ENCODE measurements around the gene UNC119. TPM values are rescaled to one million over a fixed set of nuclear protein-coding genes. Genes with fewer than 3 reads are reported as not detected.

Gene UNC119
- polyA plus RNA-seq, 3 donors = 77.5 to 189 (median 80.2) TPM

DNA sequence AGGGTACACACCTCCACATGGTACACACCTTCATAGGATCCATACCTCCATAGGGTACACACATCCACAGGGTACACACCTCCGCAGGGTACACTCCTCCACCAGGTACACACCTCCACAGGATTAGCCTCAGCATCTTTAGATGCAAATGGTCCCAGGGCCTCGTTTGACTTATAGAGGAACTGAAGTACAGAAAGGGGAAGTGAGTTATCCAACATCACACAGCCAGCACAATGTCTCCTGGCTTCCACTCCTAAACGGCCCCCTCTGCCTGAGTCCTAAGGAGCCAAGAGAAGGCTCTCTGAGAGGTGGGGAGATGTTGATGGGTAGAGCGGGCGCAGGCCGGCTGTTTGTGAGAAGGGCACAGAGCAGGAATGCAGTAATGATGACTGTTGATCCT is 34.3 kb downstream of the UNC119 start:
- no peak overlapping the region for H3K9ac ChIP-seq (ENCODE audit: insufficient read depth, low read length, poor library complexity, severe bottlenecking)
- Mint-ChIP-seq H3K4me3 (no peak overlapping the region), H3K36me3 (no peaks in the 10 kb centered on the region), H3K4me1 (peaks cover 9% of the 10 kb centered on the region), H3K9me3 (peaks cover 0 to 9% (median 3%) of the 10 kb centered on the region in 7 donors), H3K27ac (no peak overlapping the region), H3K27me3 (ENCODE audit: low read depth in 3 of 3) (peaks cover 0 to 8% (median 6%) of the 10 kb centered on the region in 3 donors)
- WGBS (ENCODE audit: insufficient coverage) = no CpG with 5 or more reads among the region's 6 CpGs
- no peaks in the 10 kb centered on the region for H3K36me3 ChIP-seq (replicated peaks in 1 of 2; ENCODE audit: control insufficient read depth in 1 of 2, insufficient read depth in 2 of 2, low read length in 2 of 2)
- no peaks in the 10 kb centered on the region for H4K20me1 ChIP-seq (ENCODE audit: insufficient read depth, low read length)
- H3K79me2 ChIP-seq (ENCODE audit: insufficient read depth, low read length) = no peaks in the 10 kb centered on the region
- H3K9me3 ChIP-seq (replicated peaks in 1 of 2; ENCODE audit: control insufficient read depth in 1 of 2, insufficient read depth in 1 of 2, low read length in 2 of 2) = no peaks in the 10 kb centered on the region
- peak; percentile 50 to 59 (median 58) for DNase-seq
- TF ChIP-seq, protein P1, sequence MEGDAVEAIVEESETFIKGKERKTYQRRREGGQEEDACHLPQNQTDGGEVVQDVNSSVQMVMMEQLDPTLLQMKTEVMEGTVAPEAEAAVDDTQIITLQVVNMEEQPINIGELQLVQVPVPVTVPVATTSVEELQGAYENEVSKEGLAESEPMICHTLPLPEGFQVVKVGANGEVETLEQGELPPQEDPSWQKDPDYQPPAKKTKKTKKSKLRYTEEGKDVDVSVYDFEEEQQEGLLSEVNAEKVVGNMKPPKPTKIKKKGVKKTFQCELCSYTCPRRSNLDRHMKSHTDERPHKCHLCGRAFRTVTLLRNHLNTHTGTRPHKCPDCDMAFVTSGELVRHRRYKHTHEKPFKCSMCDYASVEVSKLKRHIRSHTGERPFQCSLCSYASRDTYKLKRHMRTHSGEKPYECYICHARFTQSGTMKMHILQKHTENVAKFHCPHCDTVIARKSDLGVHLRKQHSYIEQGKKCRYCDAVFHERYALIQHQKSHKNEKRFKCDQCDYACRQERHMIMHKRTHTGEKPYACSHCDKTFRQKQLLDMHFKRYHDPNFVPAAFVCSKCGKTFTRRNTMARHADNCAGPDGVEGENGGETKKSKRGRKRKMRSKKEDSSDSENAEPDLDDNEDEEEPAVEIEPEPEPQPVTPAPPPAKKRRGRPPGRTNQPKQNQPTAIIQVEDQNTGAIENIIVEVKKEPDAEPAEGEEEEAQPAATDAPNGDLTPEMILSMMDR (IDR thresholded peaks at IDR 0.05) = no peak
- no peak overlapping the region for H3K27ac ChIP-seq (ENCODE audit: low read depth in 1 of 2, low read length in 2 of 2)
- H3K27me3 ChIP-seq (ENCODE audit: control insufficient read depth in 2 of 2, insufficient read depth in 2 of 2, low read length in 2 of 2) = no peaks in the 10 kb centered on the region
- H3K4me1 ChIP-seq (ENCODE audit: control insufficient read depth in 1 of 2, insufficient read depth in 2 of 2, low read length in 2 of 2) = peaks cover 0 to 5% of the 10 kb centered on the region in 2 donors
- H3K4me3 ChIP-seq (replicated peaks in 1 of 3; ENCODE audit: low read depth in 2 of 3, low read length in 3 of 3) = no peak overlapping the region
- no peak overlapping the region for H2AFZ ChIP-seq (ENCODE audit: insufficient read depth, low read depth, low read length, poor library complexity, severe bottlenecking)
- no peak overlapping the region for H3K4me2 ChIP-seq (replicated peaks; ENCODE audit: extremely low read depth, low read length, poor library complexity, severe bottlenecking)
- intact Hi-C loops (cut with micrococcal nuclease) = no loop called here

DNA sequence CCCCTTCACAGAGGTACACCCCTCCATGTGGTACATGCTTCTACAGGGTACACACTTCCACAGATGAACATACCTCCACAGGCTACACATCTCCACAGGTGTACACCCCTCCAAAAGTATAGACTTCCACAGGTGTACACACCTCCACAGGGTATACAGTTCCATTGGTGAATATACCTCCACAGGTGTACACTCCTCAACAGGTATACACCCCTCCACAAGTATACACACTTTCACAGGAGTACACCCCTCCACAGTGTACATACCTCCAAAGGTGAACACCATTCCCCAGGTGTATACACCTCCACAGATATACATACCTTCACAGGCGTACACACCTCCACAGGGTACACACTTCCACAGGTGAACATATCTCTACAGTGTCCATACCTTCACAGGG is 36.9 kb downstream of the UNC119 start:
- H3K4me2 ChIP-seq (replicated peaks; ENCODE audit: extremely low read depth, low read length, poor library complexity, severe bottlenecking) = no peak overlapping the region
- WGBS (ENCODE audit: insufficient coverage) = 100% methylated on average over 1 of the region's 1 CpG
- H3K4me1 ChIP-seq (ENCODE audit: control insufficient read depth in 1 of 2, insufficient read depth in 2 of 2, low read length in 2 of 2) = peaks cover 0 to 5% of the 10 kb centered on the region in 2 donors
- Mint-ChIP-seq H3K27ac (no peak overlapping the region), H3K27me3 (ENCODE audit: low read depth in 3 of 3) (peaks cover 0 to 9% (median 8%) of the 10 kb centered on the region in 3 donors), H3K9me3 (peaks cover 0 to 9% (median 3%) of the 10 kb centered on the region in 7 donors), H3K4me3 (no peak overlapping the region), H3K4me1 (peaks cover 10% of the 10 kb centered on the region), H3K36me3 (no peaks in the 10 kb centered on the region)
- no peaks in the 10 kb centered on the region for H3K79me2 ChIP-seq (ENCODE audit: insufficient read depth, low read length)
- no peaks in the 10 kb centered on the region for H3K36me3 ChIP-seq (replicated peaks in 1 of 2; ENCODE audit: control insufficient read depth in 1 of 2, insufficient read depth in 2 of 2, low read length in 2 of 2)
- TF ChIP-seq, protein P1 (IDR thresholded peaks at IDR 0.05) = no peak
- H3K9me3 ChIP-seq (replicated peaks in 1 of 2; ENCODE audit: control insufficient read depth in 1 of 2, insufficient read depth in 1 of 2, low read length in 2 of 2) = no peaks in the 10 kb centered on the region
- intact Hi-C loops (cut with micrococcal nuclease) = no loop called here
- H3K9ac ChIP-seq (ENCODE audit: insufficient read depth, low read length, poor library complexity, severe bottlenecking) = no peak overlapping the region
- H3K27ac ChIP-seq (ENCODE audit: low read depth in 1 of 2, low read length in 2 of 2) = no peak overlapping the region
- no peaks in the 10 kb centered on the region for H4K20me1 ChIP-seq (ENCODE audit: insufficient read depth, low read length)
- no peak overlapping the region for H2AFZ ChIP-seq (ENCODE audit: insufficient read depth, low read depth, low read length, poor library complexity, severe bottlenecking)
- H3K27me3 ChIP-seq (ENCODE audit: control insufficient read depth in 2 of 2, insufficient read depth in 2 of 2, low read length in 2 of 2) = no peaks in the 10 kb centered on the region
- no peak for DNase-seq
- H3K4me3 ChIP-seq (replicated peaks in 1 of 3; ENCODE audit: low read depth in 2 of 3, low read length in 3 of 3) = no peak overlapping the region

All from CD14-positive monocyte (primary cell).